Spleen (tissue), 7 donors: ENCODE results near the gene SGIP1.

Experiments
- POLR2A ChIP-seq, 3 donors: fragments of 450-650 bp; IDR thresholded peaks; one replicate each; pipeline ENCODE4 v1.5.1; 2017; ENCODE audit warnings: antibody characterized with exemption in 3 of 3, mild to moderate bottlenecking in 1 of 3
- TF ChIP-seq, protein P1 (sequence below), 11 experiments: fragments of 200-600 bp in 7 of 11; fragments of 450-650 bp in 4 of 11; sonication (generic) in 4 of 11; IDR thresholded peaks in 8 of 11; conservative IDR thresholded peaks in 3 of 11; 1 replicate in 7 of 11; 2 replicates in 4 of 11; pipeline versions ENCODE4 v1.4.0 to v1.8.0; 2016 to 2021; ENCODE audit warnings: antibody characterized with exemption in 11 of 11, inconsistent platforms in 4 of 11, mild to moderate bottlenecking in 1 of 11
- donor health status: DM: no; HTN: no; CAD: no; lungs with moderate emphysema.
- donor health status: DM: no; HTN: no; CAD: no.
- donor health status: DM: no; HTN: no; CAD: no.

DNA sequence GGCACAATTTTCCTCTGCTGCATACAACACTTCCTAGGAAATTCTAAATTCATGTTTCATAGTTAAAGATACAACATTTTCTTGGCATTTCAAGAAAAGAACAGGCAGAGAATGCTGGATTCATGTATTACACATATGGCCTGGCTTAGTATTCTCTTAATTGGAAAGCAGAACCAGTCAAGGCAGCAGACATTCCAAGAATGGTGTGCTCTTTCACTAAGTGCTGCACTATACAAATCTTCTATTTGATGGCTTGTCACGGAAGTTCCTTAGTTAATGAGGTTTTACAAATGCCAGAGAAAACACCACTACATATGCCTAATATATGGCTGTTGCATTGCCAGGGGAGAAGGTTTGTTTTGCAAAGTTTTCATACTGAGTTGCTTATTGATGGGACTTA lies 137.5 kb downstream of the SGIP1 start:
- TF ChIP-seq, protein P1, sequence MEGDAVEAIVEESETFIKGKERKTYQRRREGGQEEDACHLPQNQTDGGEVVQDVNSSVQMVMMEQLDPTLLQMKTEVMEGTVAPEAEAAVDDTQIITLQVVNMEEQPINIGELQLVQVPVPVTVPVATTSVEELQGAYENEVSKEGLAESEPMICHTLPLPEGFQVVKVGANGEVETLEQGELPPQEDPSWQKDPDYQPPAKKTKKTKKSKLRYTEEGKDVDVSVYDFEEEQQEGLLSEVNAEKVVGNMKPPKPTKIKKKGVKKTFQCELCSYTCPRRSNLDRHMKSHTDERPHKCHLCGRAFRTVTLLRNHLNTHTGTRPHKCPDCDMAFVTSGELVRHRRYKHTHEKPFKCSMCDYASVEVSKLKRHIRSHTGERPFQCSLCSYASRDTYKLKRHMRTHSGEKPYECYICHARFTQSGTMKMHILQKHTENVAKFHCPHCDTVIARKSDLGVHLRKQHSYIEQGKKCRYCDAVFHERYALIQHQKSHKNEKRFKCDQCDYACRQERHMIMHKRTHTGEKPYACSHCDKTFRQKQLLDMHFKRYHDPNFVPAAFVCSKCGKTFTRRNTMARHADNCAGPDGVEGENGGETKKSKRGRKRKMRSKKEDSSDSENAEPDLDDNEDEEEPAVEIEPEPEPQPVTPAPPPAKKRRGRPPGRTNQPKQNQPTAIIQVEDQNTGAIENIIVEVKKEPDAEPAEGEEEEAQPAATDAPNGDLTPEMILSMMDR (IDR thresholded peaks at IDR 0.05 in 8 of 11, conservative IDR thresholded peaks at IDR 0.05 in 3 of 11), result no peak
- no peak for TF ChIP-seq POLR2A (IDR thresholded peaks at IDR 0.05)
